COLO668 (cell line): ENCODE data around the gene AMN1.
A peak's percentile ranks its signal among the peaks of the same experiment; 100 is the strongest.
"Not testable (repeated sequence)": the region's sequence is repeated elsewhere in the genome, so short reads cannot be mapped to it uniquely, and the experiment has no call there.

Experiments used
- DNase-seq: peaks from one replicate; lab custom pipeline; 2025; ENCODE audit not compliant: unreplicated experiment; lab: John Stamatoyannopoulos, UW

AMN1 gene

DNA sequence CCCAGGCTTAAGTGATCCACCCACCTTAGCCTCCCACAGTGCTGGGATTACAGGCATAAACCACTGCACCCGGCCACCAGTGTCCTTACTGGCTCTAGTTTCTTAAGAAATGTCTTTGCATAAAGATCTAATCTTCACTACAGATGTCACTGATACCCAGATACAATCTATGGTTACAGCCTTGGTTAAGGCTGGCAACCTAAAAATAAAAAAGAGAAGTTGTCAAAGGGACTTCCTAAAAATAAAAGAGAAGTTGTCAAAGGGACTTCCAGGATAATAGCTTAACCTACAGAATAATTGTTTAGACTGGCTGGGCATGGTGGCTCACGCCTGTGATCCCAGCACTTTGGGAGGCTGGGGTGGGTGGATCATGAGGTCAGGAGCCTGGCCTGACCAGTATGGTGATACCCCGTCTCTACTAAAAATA lies 41.7 kb downstream of the AMN1 start:
- DNase-seq, result no peak

DNA sequence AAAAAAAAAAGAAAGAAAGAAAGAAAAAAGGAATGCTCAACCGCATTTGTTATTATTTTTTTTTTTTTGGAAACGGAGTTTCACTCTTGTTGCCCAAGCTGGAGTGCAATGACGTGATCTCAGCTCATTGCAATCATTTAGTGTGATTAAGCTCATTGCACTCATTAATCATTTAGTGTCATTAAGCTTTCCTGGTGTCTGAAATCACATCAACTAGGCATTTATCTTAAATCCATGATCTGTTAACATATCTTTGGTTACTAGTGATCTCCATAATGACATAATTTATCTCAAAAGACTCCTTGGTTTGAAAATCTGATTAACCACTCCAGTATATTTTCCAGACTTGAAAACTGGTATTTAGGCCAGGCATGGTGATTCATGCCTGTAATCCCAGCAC lies 43.0 kb downstream of the AMN1 start:
- no peak for DNase-seq

DNA sequence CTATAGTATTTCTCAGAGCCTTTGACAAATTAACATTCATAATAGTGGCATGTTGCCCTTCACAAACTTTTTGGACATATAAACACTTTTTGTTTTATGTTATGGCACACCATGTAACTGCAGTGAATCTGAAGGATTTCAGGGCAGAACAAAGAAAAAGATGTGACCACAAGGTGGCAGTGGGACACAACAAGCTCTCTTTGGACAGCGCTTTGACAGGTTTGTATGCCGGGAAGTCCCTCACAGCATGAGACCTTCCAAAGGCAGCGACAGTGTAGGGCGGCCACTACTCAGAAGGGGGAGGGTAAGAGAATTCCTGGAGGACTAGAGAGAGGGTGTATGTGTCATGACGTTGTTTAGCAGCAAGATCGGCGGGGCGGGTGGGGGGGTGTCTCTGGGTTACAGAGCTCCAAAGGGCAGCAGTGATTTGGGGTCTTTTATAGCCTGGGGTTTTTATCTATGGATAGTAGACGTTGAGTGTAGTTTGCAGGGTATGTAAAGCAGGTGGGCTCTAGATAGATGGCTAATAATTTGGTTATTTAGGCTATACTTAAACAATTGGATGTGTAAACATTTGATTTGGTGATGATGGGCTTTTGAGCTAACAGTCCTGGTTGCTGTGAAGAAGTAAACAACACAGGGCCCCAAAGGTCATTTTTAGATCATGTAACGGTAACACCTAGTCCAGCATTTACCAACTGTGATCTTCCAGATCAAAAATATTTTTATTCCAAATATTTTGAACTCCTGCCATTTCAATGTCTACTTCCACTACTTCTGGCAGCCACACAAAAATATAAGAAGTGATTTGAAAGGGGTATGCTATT lies 46.5 kb downstream of the AMN1 start:
- DNase-seq, result peak; percentile 57

DNA sequence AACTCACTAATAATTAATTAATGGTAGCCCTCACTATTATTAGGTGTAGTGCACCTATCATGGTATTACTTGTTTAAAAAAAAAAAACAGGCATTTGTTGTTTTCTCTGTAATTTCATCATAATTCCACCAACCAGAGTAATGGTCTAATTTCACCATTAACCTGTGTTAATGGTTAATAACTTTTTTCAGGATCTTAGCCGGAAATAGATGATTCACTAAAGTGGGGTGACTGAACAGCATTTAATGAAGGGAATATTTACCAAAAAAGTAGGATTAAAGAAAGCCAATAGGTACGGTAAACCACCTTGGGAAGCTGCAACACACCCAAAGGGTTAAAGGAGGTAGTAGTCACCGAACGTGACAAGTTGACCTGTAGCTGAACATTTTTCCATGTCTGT lies 56.3 kb downstream of the AMN1 start:
- DNase-seq, result no peak

DNA sequence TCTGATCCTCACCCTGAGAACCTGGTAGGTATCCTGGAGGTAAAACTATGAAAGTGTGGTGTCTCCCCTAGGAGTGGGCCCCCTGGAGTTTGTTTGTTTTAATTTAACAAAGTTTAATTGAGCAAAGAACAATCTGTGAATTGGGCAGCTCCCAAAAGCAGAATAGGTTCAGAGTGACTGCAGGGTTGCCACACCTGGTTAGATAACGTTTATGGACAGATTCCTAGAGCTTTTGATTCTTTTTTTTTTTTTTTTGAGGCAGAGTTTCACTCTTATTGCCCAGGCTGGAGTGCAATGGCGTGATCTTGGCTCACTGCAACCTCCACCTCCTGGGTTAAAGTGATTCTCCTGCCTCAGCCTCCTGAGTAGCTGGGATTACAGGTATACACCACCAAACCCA lies 59.2 kb downstream of the AMN1 start:
- DNase-seq, result not testable (repeated sequence)

DNA sequence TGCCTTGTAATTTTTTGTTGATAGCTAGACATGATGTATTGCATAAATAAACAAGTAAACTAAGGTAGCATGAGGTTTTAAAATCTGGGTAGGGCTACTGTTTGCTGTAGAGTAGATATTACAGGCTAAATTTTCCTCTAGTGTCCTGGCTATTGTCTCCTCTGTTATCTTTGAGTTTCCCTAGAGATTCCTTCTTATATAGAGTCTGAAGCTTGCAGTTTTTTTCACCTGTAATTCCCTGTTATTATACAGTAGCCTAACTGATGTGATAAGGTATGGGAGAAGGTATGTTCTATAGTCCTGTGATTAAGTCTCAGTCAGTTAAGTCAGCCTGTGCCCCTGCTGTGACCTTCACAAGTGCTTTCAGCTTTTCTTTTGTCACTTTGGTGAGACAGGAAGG lies 59.8 kb downstream of the AMN1 start:
- DNase-seq, result no peak

DNA sequence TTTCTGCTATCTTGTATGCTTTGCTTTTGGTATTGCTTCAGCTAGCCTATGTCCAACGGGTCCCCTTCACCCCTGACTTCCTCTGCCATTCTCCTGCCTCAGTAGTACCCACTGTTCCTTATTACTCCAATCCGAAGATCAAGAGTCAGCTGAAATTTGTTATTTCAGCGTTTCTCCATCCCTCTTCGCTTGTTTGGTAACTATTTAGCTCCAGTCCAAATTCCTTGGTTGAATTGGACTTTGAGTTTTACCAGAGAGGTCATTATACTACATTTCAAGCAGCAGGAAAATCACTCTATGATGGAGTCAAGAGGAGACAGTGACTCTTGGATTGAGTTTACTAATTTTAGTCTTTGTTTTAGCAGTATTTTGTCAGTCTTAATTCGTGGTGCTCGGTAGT lies 64.8 kb downstream of the AMN1 start:
- DNase-seq, result no peak

DNA sequence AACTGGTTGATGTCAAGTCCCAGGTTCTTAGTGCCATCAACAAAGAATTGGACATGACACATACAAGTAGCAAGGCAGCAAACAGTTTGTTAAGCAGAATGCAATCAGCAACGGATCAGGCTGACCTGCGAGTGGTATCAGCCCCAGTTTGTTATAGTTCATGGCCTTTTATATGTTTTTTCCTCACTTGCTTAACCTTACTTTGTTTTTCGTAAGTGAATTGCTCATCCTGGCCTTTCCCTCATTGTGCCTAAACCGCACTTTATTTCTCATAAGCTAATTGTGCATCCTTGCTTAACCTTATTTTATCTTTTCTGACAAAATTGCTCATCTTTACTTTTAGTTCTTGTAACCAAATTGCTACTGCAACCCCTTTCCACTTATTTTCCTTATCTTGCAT lies 65.2 kb downstream of the AMN1 start:
- DNase-seq, result no peak

DNA sequence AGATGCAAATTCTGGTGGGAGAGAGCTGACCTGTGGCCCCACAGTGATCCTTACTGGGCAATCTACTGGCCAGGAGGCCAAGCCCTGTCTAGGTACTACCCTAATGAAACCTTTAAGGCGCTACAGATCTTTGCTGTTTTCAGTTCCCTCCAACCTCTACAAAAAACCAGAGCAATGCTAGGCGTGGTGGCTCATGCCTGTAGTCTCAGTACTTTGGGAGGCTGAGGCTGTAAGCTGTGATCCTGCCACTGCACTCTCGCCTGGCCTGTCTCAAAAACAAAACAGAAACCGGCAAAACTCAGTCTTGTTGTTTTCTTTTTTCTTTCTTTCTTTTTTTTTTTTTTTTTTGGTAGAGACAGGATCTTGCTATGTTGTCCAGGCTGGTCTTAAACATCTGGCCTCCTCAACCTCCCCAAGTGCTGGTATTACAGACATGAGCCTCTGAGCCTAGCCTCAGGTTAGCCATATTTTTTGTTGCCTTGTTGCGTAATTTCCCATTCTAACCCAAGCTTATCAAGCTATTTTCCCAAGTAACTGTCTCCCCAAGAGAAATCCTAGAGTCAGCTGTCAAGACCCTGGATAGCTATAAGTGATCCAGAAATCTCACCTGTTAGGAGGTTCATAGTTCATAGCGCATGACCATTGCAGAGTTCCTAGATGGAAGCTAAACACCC lies 66.5 kb downstream of the AMN1 start:
- DNase-seq, result no peak

DNA sequence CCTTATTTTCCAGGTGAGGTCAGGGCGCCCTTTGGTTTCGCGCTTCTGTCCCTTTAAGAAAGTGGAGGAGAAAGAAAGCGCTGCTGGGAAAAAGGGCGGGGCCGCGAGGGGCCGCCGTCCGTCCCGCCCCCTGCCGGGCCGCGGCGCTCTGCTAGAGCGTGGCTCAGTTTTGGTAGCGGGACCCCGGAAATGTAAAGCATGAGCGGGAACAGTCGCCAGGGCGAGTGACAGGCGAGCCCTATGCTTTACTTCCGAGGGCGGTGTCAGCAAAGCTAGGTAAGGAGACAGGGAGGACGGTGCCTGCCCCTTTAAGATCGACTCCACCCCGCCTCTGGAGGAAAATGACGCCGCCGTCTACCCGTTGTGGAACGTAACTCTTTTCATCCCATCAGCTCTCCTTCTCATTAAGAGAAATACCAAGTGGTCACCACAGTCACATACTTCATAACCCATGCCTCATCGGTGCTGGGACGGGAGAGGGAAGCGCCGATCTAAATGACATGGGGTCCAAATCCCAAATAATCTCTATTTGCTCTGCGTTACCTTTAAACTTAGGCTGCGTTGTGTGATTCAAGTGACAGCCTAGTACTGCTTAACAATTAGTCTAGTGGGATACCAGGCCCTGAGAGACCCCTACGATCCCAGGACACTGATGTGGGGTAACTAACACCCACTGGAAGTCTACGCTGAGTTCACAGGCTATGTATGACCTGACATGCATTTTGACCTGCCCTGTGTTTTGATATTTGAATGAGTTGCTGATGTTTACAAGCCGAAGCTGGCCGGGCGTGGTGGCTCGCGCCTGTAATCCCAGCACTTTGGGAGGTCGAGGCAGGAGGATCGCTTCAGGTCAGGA lies 69.5 kb downstream of the AMN1 start, which contains the start of gene ETFBKMT:
TSS of gene ETFBKMT (plus strand) at position 602 of the 856 bp plus-strand sequence. CDS start 2,266 bp downstream, outside the sequence.
- DNase-seq, result peak; percentile 90

DNA sequence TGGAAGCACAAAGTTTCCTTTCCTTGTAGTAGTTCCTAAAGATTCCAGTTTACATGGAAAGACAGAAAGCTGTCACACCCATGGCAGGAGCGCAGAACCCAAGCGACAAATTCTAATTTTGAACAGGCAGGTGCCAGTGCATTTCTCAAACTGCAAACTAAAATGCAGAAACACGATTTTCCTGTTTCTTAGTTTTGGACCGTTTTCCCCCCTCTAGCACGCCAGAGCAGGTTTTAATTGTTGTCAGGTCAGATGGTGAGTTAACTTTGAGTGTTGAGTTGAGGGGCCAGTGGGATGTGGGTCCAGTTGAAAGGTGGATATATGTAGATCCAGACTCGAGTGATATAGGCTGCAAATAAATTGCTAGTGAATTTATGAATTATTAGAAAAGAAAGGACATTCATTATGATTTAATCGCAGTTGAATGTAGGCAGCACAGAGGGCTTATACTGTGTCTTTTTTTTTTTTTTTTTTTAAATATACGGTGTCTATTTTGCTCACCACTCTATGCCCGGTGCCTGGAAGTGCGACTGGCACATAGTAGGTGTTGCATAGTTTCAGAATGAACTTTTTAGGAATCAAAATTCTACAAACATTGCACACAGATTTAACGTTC lies 70.2 kb downstream of the AMN1 start:
- no peak for DNase-seq

DNA sequence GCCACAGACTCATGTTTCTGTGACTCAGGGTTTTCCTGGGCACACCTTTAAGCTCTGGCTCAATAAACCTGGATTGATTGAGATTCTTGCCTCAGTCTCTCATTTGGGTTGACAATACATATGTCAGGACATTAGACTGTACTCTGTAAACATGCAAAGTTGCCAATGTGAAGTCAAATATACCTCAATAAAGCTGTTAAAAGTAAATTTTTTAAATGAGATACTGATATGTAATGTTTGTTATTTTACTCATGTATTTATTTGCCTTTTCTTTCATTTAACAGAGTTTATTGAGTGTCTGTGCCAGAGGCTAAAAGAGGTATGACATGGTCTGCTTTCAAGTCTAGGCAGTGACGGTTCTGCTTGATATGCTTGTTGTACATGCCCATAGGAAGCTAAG lies 73.0 kb downstream of the AMN1 start:
- DNase-seq, result no peak

DNA sequence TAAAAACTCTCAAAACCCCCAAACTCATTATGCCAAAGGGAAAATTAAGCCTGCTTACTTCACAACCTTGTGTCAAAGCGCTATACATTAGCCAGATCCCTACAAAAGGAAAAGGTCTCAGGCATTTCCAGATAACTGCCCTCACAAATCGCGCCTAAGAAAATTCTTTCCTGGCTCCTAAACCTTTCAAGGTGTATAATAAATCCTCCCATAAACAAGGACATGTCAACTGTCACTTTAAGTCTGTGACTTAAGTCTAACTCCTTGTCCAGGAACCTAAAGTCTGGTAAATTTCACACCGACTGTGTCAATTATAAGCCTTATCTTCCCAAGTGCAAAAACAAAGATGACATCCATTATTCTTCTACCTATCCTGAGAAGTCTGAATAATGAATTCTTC lies 73.6 kb downstream of the AMN1 start:
- no peak for DNase-seq

DNA sequence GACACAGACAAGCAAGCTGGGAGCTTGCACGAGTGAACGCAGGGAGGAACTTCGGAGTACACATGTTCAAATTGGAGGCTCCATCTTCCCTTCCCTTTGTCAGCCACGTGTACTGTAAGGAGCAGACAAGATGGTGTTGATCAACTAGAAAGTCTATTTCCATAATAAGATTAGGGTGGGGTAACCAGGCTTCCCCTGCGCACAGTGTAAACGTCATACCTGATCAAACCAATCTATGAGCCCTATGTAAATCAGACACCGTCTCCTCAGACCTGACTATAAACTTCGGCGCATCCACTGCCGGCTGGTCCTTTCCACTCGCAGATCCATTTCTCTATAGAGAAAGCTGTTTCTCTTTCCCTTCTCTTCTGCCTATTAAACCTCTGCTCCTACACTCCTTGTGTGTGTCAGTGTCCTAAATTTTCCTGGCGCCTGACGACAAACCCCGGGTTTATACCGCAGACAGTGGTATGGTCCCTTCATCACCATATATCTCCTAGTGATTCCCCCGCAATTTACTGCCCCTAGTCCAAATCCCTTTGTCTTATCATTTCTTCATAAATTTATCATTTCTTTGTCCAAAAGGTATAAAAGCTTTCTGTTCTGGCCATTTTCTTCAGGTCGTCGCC lies 76.8 kb downstream of the AMN1 start:
- no peak for DNase-seq

DNA sequence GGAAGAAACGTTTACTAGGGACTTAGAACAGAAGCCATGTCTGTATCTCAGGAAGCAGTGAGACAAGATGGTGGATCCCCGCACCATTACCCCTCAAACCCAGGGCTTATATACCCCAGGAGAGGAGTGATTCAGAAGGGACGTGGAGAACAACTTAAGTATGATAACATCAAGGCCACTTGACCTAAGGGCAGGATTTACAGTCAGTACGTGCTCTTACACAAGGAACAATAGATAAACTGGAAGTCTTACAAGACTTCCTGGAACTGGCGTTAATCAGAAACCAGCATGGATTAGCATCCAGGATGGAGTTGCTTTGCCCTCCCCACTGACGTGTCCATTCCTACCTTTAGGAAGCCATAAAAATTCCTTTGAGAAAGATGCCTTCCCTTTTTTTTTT lies 77.9 kb downstream of the AMN1 start:
- DNase-seq, result no peak

DNA sequence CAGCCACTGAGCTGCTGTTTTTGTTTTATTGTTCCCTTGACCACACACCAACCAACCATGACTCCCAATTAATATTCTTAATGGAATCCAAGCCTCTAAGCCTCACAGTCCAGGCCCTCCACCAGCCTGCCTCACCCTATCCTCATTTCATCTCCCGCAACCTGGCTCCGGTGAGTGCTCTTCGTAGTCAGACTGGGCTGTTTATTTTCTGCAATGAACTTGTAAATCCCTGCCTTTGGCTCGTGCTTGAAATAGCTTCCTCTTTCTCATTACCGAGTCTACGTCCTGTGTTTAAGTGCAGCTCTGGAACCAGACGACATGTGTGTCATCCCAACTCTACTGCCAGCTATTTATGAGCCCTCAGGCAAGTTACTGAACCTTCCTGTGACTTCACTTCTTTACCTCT lies 81.7 kb downstream of the AMN1 start:
- DNase-seq, result no peak

DNA sequence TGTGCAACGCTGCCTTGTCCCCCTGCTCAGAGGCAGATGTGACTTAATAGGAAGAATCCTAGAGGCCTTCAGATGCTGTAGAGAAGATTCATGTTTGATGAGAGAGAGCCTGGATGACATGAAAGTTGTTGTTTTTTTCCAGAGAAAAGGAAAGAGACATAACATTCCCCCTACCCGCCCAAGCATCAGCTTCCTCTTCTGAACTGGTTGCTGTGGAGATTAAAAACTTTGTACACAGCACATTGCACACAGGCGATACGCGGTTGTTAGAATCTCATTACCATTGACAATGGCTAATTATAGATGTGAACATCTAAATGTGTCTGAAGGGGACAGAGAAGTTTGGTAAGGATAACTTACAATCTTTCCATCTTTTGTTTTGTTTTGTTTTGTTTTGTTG lies 82.9 kb downstream of the AMN1 start:
- DNase-seq, result no peak

DNA sequence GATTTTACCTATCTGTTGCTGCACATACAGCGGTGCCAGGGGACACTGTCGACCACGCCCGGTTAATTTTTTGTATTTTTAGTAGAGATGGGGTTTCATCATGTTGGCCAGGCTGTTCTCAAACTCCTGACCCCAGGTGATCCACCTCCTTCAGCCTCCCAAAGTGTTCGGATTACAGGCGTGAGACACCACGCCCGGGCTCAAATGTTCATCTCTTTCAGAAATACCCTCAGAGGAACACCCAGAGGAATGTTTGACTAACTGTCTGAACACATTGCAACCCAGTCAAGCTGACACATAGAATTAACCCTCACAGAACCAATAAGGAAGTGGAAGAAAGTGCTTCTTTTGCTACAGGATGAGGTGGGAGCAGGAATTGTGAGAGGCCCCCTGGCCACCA lies 84.3 kb downstream of the AMN1 start:
- DNase-seq, result no peak

DNA sequence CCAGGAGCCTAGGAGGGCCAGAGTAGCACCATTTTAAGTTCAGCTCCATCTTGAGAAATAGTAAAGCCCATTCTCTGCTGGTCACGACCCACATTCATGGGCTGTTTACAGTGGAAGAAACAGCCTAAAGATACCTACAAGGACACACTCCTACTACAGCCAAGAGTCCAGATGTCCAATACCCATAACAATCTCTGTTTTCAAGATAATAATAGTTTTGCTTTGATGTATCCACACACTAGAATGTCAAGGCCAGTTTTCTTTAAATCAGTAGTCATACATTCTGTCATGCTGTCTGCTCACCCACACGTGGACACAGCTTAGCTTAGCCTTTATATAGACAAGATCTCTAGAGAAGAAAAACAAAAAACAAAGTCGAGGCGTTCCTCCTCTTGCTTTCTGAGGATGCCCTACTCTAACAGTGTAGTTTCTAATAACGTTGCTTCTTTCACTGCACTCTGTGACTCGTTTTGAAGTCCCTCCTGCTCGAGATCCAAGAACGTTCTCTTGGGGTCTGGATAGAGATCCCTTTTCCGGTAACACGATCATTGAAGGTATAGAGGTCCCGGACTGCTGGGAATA lies 87.2 kb downstream of the AMN1 start:
- DNase-seq, result no peak

DNA sequence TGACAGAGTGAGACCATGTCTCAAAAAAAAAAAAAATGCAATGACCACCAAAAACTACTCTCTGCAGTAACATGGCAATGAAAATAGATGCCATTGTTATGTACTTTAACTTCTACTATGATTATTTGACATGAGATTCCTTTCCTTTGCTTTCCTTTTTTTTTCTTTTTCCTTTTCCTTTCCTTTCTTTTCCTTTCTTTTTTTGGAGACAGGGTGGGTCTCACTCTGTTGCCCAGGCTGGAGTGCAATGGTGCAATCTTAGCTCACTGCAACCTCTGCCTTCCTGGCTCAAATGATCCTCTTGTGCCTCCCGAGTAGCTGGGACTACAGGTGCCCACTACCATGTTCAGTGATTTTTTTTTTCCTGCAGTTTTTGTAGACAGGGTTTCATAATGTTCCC lies 94.2 kb downstream of the AMN1 start:
- DNase-seq, result no peak
